MM.1S (cell line): ENCODE measurements around the gene FLT1.

Source experiments
- DNase-seq: peaks from one replicate; pipeline ENCODE4 v3.0.0-alpha.2; 2015
- H2AFZ ChIP-seq: fragments of 300-600 bp; sonication (generic); 2 replicates; pipeline ENCODE4 v1.6.0; 2016; ENCODE audit warnings: antibody characterized with exemption, low read length
- H3F3A ChIP-seq: fragments of 300-600 bp; sonication (generic); 2 replicates; pipeline ENCODE4 v1.6.1; 2016; ENCODE audit warnings: mild to moderate bottlenecking, antibody characterized with exemption, low read length, moderate library complexity, mixed read lengths; ENCODE audit not compliant: insufficient read depth
- H3K27ac ChIP-seq: fragments of 300-600 bp; sonication (generic); 2 replicates; pipeline ENCODE4 v1.5.1; 2016; ENCODE audit warnings: mild to moderate bottlenecking, low read length
- H3K27me3 ChIP-seq: fragments of 300-600 bp; sonication (generic); replicated peaks from 2 replicates; pipeline ENCODE4 v1.6.0; 2016; ENCODE audit warnings: low read length; ENCODE audit not compliant: insufficient read depth
- H3K36me3 ChIP-seq: fragments of 300-600 bp; sonication (generic); replicated peaks from 2 replicates; pipeline ENCODE4 v1.6.1; 2016; ENCODE audit warnings: mild to moderate bottlenecking, low read length, mixed read lengths; ENCODE audit not compliant: insufficient read depth
- H3K4me1 ChIP-seq: fragments of 300-600 bp; sonication (generic); 2 replicates; pipeline ENCODE4 v1.6.1; 2016; ENCODE audit warnings: low read length, mixed read lengths
- H3K4me2 ChIP-seq: fragments of 300-600 bp; sonication (generic); 2 replicates; pipeline ENCODE4 v1.6.0; 2016; ENCODE audit warnings: low read depth, low read length
- H3K4me3 ChIP-seq: fragments of 300-600 bp; sonication (generic); 2 replicates; pipeline ENCODE4 v1.5.1; 2016; ENCODE audit warnings: low read length, mixed read lengths
- H3K79me2 ChIP-seq: fragments of 300-600 bp; sonication (generic); 2 replicates; pipeline ENCODE4 v1.6.1; 2016; ENCODE audit warnings: mixed run types, low read length, mixed read lengths
- H3K9ac ChIP-seq: fragments of 300-600 bp; sonication (generic); 2 replicates; pipeline ENCODE4 v1.6.1; 2016; ENCODE audit warnings: low read length, mixed read lengths
- H3K9me2 ChIP-seq: fragments of 300-600 bp; sonication (generic); replicated peaks from 2 replicates; pipeline ENCODE4 v1.6.1; 2016; ENCODE audit warnings: mild to moderate bottlenecking, low read length, mixed read lengths; ENCODE audit not compliant: insufficient read depth
- H3K9me3 ChIP-seq: fragments of 300-600 bp; sonication (generic); replicated peaks from 2 replicates; pipeline ENCODE4 v1.6.1; 2016; ENCODE audit warnings: mild to moderate bottlenecking, low read length, mixed read lengths; ENCODE audit not compliant: insufficient read depth
- H4K20me1 ChIP-seq: fragments of 300-600 bp; sonication (generic); 2 replicates; pipeline ENCODE4 v1.6.1; 2016; ENCODE audit warnings: mild to moderate bottlenecking, low read length, moderate library complexity, mixed read lengths; ENCODE audit not compliant: insufficient read depth
- EZH2 ChIP-seq: fragments of 300-600 bp; sonication (generic); optimal IDR thresholded peaks from 2 replicates; pipeline ENCODE3; 2017; ENCODE audit warnings: low read depth, mild to moderate bottlenecking, antibody characterized with exemption, low read length, mixed read lengths
- EZH2phosphoT487 ChIP-seq: fragments of 300-600 bp; sonication (generic); IDR thresholded peaks from 2 replicates; pipeline ENCODE4 v1.6.1; 2018; ENCODE audit warnings: antibody characterized with exemption, low read length
- TF ChIP-seq, protein P1 (sequence below): fragments of 300-600 bp; sonication (generic); IDR thresholded peaks from 2 replicates; pipeline ENCODE4 v1.5.1; 2016; ENCODE audit warnings: antibody characterized with exemption, low read length, mixed read lengths

Gene FLT1

DNA sequence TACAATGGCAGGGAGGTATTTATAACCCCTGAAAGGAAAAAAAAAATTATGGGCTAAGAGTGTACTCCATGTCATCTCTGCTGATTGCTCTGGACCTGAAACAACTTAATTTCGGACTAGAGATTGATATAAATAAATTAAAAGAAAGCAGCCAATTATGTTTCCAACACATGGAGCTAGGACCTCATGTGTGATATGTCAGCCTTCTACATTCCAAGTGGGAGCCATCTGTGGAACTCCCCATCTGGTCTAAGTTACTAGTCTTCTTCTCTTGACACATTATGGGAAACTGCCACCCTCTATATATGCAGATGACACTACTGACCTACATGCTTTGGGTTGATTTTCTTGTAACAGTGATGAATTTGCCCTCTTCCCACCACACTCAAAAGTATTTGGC lies 86.1 kb downstream of the FLT1 start:
- Histone ChIP-seq H3K4me1 (no peaks in the 10 kb centered on the region), H3K27me3 (no peaks in the 10 kb centered on the region), H3K4me3 (no peak overlapping the region), H3K9me3 (no peaks in the 10 kb centered on the region), H2AFZ (no peak overlapping the region), H3K9me2 (no peaks in the 10 kb centered on the region), H3K4me2 (no peak overlapping the region), H3F3A (no peaks in the 10 kb centered on the region), H3K9ac (no peak overlapping the region), H3K36me3 (no peaks in the 10 kb centered on the region), H3K79me2 (no peaks in the 10 kb centered on the region), H3K27ac (no peak overlapping the region), H4K20me1 (no peaks in the 10 kb centered on the region)
- DNase-seq, result no peak
- TF ChIP-seq, protein P1, sequence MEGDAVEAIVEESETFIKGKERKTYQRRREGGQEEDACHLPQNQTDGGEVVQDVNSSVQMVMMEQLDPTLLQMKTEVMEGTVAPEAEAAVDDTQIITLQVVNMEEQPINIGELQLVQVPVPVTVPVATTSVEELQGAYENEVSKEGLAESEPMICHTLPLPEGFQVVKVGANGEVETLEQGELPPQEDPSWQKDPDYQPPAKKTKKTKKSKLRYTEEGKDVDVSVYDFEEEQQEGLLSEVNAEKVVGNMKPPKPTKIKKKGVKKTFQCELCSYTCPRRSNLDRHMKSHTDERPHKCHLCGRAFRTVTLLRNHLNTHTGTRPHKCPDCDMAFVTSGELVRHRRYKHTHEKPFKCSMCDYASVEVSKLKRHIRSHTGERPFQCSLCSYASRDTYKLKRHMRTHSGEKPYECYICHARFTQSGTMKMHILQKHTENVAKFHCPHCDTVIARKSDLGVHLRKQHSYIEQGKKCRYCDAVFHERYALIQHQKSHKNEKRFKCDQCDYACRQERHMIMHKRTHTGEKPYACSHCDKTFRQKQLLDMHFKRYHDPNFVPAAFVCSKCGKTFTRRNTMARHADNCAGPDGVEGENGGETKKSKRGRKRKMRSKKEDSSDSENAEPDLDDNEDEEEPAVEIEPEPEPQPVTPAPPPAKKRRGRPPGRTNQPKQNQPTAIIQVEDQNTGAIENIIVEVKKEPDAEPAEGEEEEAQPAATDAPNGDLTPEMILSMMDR, result no peak
- TF ChIP-seq EZH2 (no peak), EZH2phosphoT487 (no peak)

DNA sequence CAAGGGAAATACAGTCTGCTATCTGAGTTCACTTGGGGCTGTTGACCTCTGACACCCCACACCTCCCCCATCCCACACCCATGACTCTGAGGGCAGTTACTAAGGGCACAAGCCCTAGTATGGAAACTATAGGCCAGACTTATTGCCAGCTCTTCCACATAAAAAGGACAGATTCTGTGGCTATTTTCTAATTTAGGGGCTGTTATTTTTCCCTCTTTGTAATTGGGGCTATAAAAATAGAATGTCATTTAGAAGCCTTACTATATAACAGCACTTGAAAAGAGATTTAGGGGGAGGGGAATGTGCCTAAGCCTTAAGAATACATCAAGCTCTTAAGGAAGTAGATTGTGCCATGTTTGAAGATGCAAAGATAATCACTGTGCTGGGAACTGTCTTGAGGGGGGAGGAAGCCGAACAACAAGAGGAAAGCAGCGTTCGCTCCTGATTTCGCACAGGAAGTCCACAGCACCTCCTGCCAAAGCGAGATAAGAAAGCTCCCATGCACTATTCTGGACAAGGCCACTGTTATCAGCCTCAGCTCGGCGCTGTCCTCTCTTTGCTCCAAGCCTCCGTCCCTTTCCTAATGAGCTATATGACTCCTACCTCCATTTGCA lies 86.6 kb downstream of the FLT1 start:
- no peak overlapping the region for H3K27ac ChIP-seq
- H3K9me3 ChIP-seq, result no peaks in the 10 kb centered on the region
- H3K27me3 ChIP-seq, result no peaks in the 10 kb centered on the region
- H3K4me3 ChIP-seq, result no peak overlapping the region
- no peak overlapping the region for H3K4me2 ChIP-seq
- no peak for DNase-seq
- no peak overlapping the region for H2AFZ ChIP-seq
- no peaks in the 10 kb centered on the region for H3K36me3 ChIP-seq
- no peaks in the 10 kb centered on the region for H3F3A ChIP-seq
- no peaks in the 10 kb centered on the region for H4K20me1 ChIP-seq
- H3K79me2 ChIP-seq, result no peaks in the 10 kb centered on the region
- H3K9ac ChIP-seq, result no peak overlapping the region
- H3K9me2 ChIP-seq, result no peaks in the 10 kb centered on the region
- TF ChIP-seq, protein P1, result no peak
- TF ChIP-seq EZH2 (no peak), EZH2phosphoT487 (no peak)
- H3K4me1 ChIP-seq, result no peaks in the 10 kb centered on the region

DNA sequence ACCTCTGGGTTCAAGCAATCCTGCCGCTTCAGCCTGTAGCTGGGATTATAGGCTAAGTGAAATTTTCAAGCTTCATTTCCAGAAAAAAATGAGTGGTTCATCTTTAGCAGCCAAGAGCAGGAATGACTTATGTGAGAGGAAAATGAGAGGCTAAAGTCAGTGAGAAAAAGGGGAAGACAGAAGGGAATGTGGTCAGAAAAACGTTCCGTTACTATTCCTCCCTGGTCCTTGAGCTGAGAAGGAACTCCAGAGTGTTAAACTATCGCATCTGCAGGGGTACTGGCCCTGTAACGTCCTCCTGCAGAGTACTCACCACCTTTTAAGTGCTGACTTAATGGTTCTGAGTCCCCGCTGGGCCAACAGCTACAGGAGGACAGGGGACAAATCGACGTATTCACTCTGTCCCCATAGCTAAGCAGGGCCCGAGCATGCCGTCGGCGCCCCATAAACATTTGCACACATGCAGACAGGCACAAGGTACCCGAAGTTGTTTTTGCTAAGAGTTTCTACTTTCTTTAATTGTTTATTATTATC lies 88.1 kb downstream of the FLT1 start:
- Histone ChIP-seq H3K36me3 (no peaks in the 10 kb centered on the region), H3K4me1 (no peaks in the 10 kb centered on the region), H2AFZ (no peak overlapping the region), H4K20me1 (no peaks in the 10 kb centered on the region), H3K9me3 (no peaks in the 10 kb centered on the region), H3K9ac (no peak overlapping the region), H3K4me2 (no peak overlapping the region), H3K27ac (no peak overlapping the region), H3K4me3 (no peak overlapping the region), H3K9me2 (no peaks in the 10 kb centered on the region), H3K79me2 (no peaks in the 10 kb centered on the region), H3K27me3 (no peaks in the 10 kb centered on the region), H3F3A (no peaks in the 10 kb centered on the region)
- no peak for DNase-seq
- TF ChIP-seq, protein P1, result no peak
- TF ChIP-seq EZH2phosphoT487 (no peak), EZH2 (no peak)
